ENCODE measurements around the gene SUN2. TPM values are rescaled to one million over a fixed set of nuclear protein-coding genes. Genes with fewer than 3 reads are reported as not detected.

The SUN2 gene
- total RNA-seq, 4 donors from 2014 or later, result 417 to 598 (median 449) TPM

GRCh38 chr22:38716826-38717225, 39.0 kb downstream of the SUN2 start:
- Histone ChIP-seq H3K4me3 (no peak overlapping the region), H3K4me1 (peaks cover 42 to 61% (median 45%) of the 10 kb centered on the region in 4 donors), H3K36me3 (peaks cover 24 to 66% (median 50%) of the 10 kb centered on the region in 4 donors), H3K9me3 (no peaks in the 10 kb centered on the region), H3K27me3 (no peaks in the 10 kb centered on the region), H3K27ac (replicated peaks in 1 of 4) (no peak overlapping the region)
- intact Hi-C loops (cut with DNase I), result no loop called here
- no peak for DNase-seq (ENCODE audit: extremely low spot score)
- WGBS, result 94% methylated on average over 9 of the region's 9 CpGs
- TF ChIP-seq EP300 (IDR thresholded peaks at IDR 0.05), result no peak
- TF ChIP-seq POLR2A (IDR thresholded peaks at IDR 0.05; ENCODE audit: low read depth), result no peak
- TF ChIP-seq POLR2AphosphoS5 (IDR thresholded peaks at IDR 0.05), result no peak
- no peak for TF ChIP-seq CTCF (IDR thresholded peaks at IDR 0.05)

GRCh38 chr22:38716271-38716670, 39.5 kb downstream of the SUN2 start:
- Histone ChIP-seq H3K36me3 (peaks cover 20 to 61% (median 44%) of the 10 kb centered on the region in 4 donors), H3K27ac (replicated peaks in 1 of 4) (no peak overlapping the region), H3K27me3 (no peaks in the 10 kb centered on the region), H3K9me3 (no peaks in the 10 kb centered on the region), H3K4me1 (peaks cover 42 to 65% (median 45%) of the 10 kb centered on the region in 4 donors), H3K4me3 (no peak overlapping the region)
- 92% methylated on average over 7 of the region's 10 CpGs for WGBS
- intact Hi-C loops (cut with DNase I), result no loop called here
- no peak for DNase-seq (ENCODE audit: extremely low spot score)
- TF ChIP-seq POLR2AphosphoS5 (IDR thresholded peaks at IDR 0.05) (no peak), POLR2A (IDR thresholded peaks at IDR 0.05; ENCODE audit: low read depth) (no peak), EP300 (IDR thresholded peaks at IDR 0.05) (no peak), CTCF (IDR thresholded peaks at IDR 0.05) (no peak)

- WGBS, result 96% methylated on average over 15 of the region's 15 CpGs
Measured at GRCh38 chr22:38715852-38716251, 39.9 kb downstream of the SUN2 start.

GRCh38 chr22:38715176-38715764, 40.5 kb downstream of the SUN2 start:
- no peaks in the 10 kb centered on the region for H3K9me3 ChIP-seq
- H3K36me3 ChIP-seq, result peaks cover 15 to 59% (median 42%) of the 10 kb centered on the region in 4 donors
- H3K27me3 ChIP-seq, result no peaks in the 10 kb centered on the region
- intact Hi-C loops (cut with DNase I), result no loop called here
- peaks cover 42 to 65% (median 45%) of the 10 kb centered on the region in 4 donors for H3K4me1 ChIP-seq
- DNase-seq (ENCODE audit: extremely low spot score), result no peak
- 91% methylated on average over 9 of the region's 9 CpGs for whole genome bisulfite sequencing
- H3K27ac ChIP-seq (replicated peaks in 1 of 4), result no peak overlapping the region
- TF ChIP-seq POLR2A (IDR thresholded peaks at IDR 0.05; ENCODE audit: low read depth) (no peak), CTCF (IDR thresholded peaks at IDR 0.05) (no peak), EP300 (IDR thresholded peaks at IDR 0.05) (no peak), POLR2AphosphoS5 (IDR thresholded peaks at IDR 0.05) (no peak)
- H3K4me3 ChIP-seq, result no peak overlapping the region

More at GRCh38 chr22:38715852-38716251, 39.9 kb downstream of the SUN2 start:
- Histone ChIP-seq H3K9me3 (no peaks in the 10 kb centered on the region), H3K4me1 (peaks cover 42 to 65% (median 45%) of the 10 kb centered on the region in 4 donors), H3K27me3 (no peaks in the 10 kb centered on the region), H3K36me3 (peaks cover 16 to 59% (median 40%) of the 10 kb centered on the region in 4 donors), H3K4me3 (no peak overlapping the region), H3K27ac (replicated peaks in 1 of 4) (no peak overlapping the region)
- no peak for DNase-seq (ENCODE audit: extremely low spot score)
- TF ChIP-seq POLR2A (IDR thresholded peaks at IDR 0.05; ENCODE audit: low read depth) (no peak), CTCF (IDR thresholded peaks at IDR 0.05) (no peak), EP300 (IDR thresholded peaks at IDR 0.05) (no peak), POLR2AphosphoS5 (IDR thresholded peaks at IDR 0.05) (no peak)
- intact Hi-C loops (cut with DNase I), result no loop called here
